D721Med (cell line): ENCODE data around the gene SNAPC4.

Experiments
- DNase-seq: peaks from one replicate; pipeline ENCODE4 v3.0.0; 2011; ENCODE audit warnings: low spot score; ENCODE audit not compliant: insufficient read length
- FAIRE-seq: peaks from 2 replicates; lab custom pipeline; 2011; peaks lifted over from hg19 to GRCh38; lab: Jason Lieb, UNC
- CTCF ChIP-seq: IDR thresholded peaks from 2 replicates; pipeline ENCODE4 v1.5.1; 2012; ENCODE audit warnings: mild to moderate bottlenecking, control low read depth; ENCODE audit not compliant: insufficient read depth; ENCODE audit errors: missing control alignments

Gene SNAPC4

DNA sequence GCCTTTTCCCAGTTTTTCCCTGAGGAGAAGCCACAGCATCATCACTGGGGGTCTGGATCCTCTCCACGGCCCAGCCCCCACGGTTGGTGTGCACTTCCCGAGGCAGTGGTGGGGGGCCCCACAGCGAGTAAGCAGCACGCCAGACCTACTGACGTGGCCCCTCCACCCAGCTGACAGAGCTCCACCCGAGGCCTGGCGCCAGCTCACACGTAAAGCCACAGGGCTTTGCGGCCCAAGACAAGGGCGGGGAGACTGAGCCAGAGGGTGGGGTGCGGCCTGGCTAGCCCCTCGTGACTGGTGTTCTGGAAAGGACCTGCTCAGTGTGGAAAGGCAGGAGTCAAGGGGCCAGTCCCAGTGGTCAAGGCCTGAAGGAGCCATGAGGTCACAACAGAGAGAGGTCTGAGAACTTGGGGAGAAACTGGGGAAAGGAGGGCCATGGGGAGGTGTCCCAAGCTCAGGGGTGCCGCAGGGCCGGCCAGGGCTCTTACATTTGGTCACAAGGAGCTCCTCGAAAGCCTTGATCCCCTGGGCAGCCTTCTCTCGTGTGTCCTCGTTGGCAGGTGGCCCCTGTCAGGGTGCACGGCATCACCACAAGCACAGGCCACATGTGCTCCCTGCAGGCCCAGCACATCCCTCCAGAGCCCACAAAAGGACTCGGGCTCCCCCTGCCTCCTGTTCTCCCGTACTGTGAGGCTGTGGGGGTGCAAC is 5.5 kb downstream of the SNAPC4 start:
- no peak for FAIRE-seq
- TF ChIP-seq CTCF: no peak

GRCh38 chr9:136393531-136393930 is 6.4 kb downstream of the SNAPC4 start:
- no peak for DNase-seq
- FAIRE-seq: no peak

More for the DNA sequence above, 5.5 kb downstream of the SNAPC4 start:
- no peak for DNase-seq

GRCh38 chr9:136392538-136393449 is 7.2 kb downstream of the SNAPC4 start:
- no peak for FAIRE-seq
- TF ChIP-seq CTCF: no peak
- no peak for DNase-seq

More at GRCh38 chr9:136393531-136393930, 6.4 kb downstream of the SNAPC4 start:
- TF ChIP-seq CTCF: no peak

- DNase-seq (no peak), FAIRE-seq (no peak)
- TF ChIP-seq CTCF: no peak
Measured at GRCh38 chr9:136391737-136392537, 8.0 kb downstream of the SNAPC4 start.

GRCh38 chr9:136389396-136389795 is 10.6 kb downstream of the SNAPC4 start:
- FAIRE-seq: no peak
- TF ChIP-seq CTCF: no peak
- DNase-seq: no peak

GRCh38 chr9:136387217-136387616 is 12.8 kb downstream of the SNAPC4 start:
- no peak for TF ChIP-seq CTCF
- DNase-seq (no peak), FAIRE-seq (no peak)
